GM12892 (cell line): ENCODE measurements around the gene IL17REL.

Source experiments
- POLR2A ChIP-seq: IDR thresholded peaks from 2 replicates; pipeline ENCODE4 v1.6.1; 2011; ENCODE audit warnings: low read depth, low read length, control low read depth
- POLR2AphosphoS5 ChIP-seq: IDR thresholded peaks from 2 replicates; pipeline ENCODE4 v1.6.1; 2011; ENCODE audit warnings: low read depth, low read length, control low read depth
- TAF1 ChIP-seq: IDR thresholded peaks from 2 replicates; pipeline ENCODE4 v1.6.1; 2011; ENCODE audit warnings: low read depth, mild to moderate bottlenecking, control low read depth, low read length, borderline replicate concordance

GRCh38 chr22:50014655-50015401, 2.3 kb upstream of the IL17REL start:
- TF ChIP-seq POLR2A (no peak), POLR2AphosphoS5 (no peak), TAF1 (no peak)
